ENCODE results near the gene MSI2.

The MSI2 gene

GRCh38 chr17:57515662-57516211 lies 259.4 kb downstream of the MSI2 start:
- DNase-seq: no peak

DNA sequence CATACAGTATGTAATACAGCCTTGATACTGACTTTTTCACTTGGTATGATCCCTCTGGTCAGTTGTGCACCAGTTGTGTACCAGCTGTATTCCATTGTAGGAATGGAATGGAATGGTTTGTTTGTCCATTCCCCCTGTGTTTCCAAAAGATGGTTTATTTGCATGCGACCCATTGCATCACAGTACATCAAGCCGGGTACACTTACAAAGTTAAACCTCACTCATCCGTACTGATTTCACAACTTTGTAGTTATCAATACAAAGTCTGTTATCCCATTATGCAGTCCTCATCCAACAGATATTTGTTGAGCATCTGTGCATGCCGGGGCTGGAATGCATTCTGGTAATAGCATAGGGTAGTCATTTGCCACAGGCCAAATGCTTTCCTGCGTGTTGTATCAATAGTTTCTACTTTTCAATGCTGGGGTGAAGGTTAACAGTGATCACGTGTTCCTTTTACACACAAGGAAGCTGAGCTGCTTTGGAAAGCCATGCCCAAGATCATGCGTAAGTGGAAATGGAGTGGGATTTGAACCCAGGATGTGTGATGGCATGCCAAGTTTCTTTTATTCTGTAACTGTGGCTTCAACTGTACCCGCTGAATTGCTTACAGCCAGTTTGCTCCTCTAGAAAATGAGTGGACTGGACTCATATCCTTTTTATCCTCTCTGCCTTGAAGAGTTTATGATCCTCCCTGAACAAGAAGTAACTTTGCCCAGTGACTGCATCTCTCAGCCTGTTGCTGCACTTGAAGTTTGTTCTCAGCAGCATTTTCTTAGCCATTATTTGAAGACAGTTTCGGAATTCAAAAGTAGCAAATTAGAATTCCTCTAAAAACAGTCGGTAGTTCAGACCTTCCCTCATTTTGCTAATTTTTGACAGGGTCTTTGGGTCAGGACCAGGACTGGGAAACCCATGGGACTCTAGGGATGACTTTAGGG lies 260.2 kb downstream of the MSI2 start:
- no peak for DNase-seq

DNA sequence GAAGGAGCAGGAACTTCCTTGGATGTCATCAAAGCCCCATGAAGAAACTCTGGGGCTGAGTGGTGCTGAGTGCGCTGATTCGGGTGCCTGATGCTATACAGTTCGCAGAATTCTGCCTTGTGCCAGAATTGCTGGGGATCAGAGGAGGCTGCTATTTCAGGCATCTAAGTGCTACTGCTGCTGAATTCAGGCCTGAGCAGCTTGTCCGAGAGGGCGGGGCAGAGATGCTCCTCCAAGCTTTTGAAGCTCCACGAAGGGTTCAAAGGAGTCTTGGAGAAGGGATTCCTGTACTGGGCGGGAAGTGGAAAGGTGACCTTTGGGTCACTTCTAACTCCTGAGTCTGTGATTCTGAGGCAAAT lies 260.9 kb downstream of the MSI2 start:
- no peak for DNase-seq

GRCh38 chr17:57517632-57518456 lies 261.5 kb downstream of the MSI2 start:
- DNase-seq: no peak

GRCh38 chr17:57518587-57519581 lies 262.6 kb downstream of the MSI2 start:
- peak; percentile 88 for DNase-seq

- DNase-seq: no peak
Measured at GRCh38 chr17:57519800-57520199, 263.5 kb downstream of the MSI2 start.

GRCh38 chr17:57521606-57522005 lies 265.3 kb downstream of the MSI2 start:
- DNase-seq: no peak

- DNase-seq: peak; percentile 32
Measured at GRCh38 chr17:57522042-57523005, 266.0 kb downstream of the MSI2 start.

- peak; percentile 92 for DNase-seq
Measured at GRCh38 chr17:57523926-57524632, 267.8 kb downstream of the MSI2 start.

- DNase-seq: no peak
Measured at GRCh38 chr17:57524839-57525568, 268.7 kb downstream of the MSI2 start.

- DNase-seq: no peak
Measured at GRCh38 chr17:57527221-57528057, 271.1 kb downstream of the MSI2 start.

DNA sequence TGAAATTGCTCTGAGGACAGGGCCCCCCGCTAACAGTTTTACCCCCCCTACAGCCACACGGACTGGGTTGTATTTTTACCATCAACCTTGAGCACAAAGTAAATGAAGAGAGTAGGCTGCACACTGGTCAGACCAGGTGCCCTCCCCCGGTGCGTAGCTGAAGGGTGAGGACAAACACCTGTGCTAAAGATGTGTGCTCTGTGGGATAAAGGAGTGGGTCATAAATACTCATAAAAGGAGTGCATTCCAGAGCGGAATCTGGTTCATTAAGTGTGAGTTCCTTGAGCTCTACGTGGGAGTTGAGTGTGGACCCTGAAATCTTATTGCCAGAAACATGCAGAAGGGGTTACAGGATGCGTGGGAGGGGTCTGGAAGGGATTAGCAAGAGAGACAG lies 271.7 kb downstream of the MSI2 start:
- DNase-seq: peak; percentile 46

GRCh38 chr17:57530026-57530425 lies 273.7 kb downstream of the MSI2 start:
- DNase-seq: no peak

- DNase-seq: peak; percentile 28
Measured at GRCh38 chr17:57530508-57530907, 274.2 kb downstream of the MSI2 start.

GRCh38 chr17:57531078-57531477 lies 274.8 kb downstream of the MSI2 start:
- no peak for DNase-seq

- no peak for DNase-seq
Measured at GRCh38 chr17:57531648-57532504, 275.6 kb downstream of the MSI2 start.

DNA sequence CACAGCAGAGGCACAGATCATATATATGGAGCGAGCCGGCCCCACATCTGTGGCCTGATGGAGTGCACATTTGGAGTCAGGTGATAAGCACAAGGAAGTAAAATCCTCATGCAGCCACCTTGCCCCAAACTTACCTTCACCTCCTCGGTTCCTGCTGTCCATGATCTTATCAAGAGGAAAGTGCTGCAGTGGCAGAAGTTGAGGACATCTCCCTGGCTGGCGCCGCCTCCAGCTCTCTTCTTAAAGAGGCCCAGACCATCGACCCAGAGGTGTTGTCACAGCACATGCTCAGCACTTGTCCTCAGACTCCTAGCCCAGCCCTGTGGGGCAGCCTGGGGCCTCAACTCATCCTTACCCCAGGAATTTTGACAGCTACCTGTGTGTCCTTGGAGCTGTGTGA lies 276.2 kb downstream of the MSI2 start:
- no peak for DNase-seq

DNA sequence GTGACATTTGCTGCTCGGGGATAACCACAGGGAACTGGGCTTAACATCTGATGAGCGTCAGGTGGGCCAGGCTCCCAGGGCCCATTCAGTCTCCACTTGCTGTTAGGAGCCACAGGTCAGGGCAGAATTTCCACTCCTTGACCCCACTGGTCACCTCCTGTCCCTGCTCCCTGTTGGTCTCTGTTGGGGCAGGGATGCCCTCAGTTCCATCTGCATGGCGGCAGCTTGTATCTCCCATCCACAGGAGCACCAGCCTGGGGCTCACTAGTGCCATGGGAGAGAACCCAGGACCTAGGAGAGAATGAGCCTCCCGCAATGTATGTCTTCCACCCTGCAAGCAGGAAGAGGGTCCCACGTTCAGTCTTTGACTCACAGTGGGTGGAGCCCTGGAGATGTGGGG lies 276.6 kb downstream of the MSI2 start:
- DNase-seq: no peak

Data from DMS153 (cell line).